H1 (cell line): ENCODE results near the gene CEP78. TPM values are rescaled to one million over a fixed set of nuclear protein-coding genes. Genes with fewer than 3 reads are reported as not detected.

ENCODE experiments used
- ASH2L ChIP-seq: fragments of 200-600, 300-600 bp; sonication (generic); IDR thresholded peaks from one replicate; pipeline ENCODE4 v1.7.1; 2017; ENCODE audit warnings: low read length
- CHD1 ChIP-seq: IDR thresholded peaks from 2 replicates; pipeline ENCODE4 v1.6.1; 2012; ENCODE audit warnings: low read depth, low read length, improper control_type of control experiment
- EP300 ChIP-seq, 2 experiments: IDR thresholded peaks; 1 replicate in 1 of 2; 2 replicates in 1 of 2; pipeline ENCODE4 v1.6.1; 2011 to 2012; ENCODE audit warnings: low read depth in 2 of 2, low read length in 2 of 2, mild to moderate bottlenecking in 2 of 2, borderline replicate concordance in 1 of 2, inconsistent platforms in 1 of 2, moderate library complexity in 1 of 2
- EZH2 ChIP-seq: fragments of 200-600 bp; sonication (generic); IDR thresholded peaks from 2 replicates; pipeline ENCODE4 v1.7.1; 2012; ENCODE audit warnings: low read depth, mild to moderate bottlenecking, moderate library complexity, low read length, inconsistent platforms; ENCODE audit not compliant: severe bottlenecking
- GTF2F1 ChIP-seq: IDR thresholded peaks from 2 replicates; pipeline ENCODE4 v1.6.1; 2012; ENCODE audit warnings: low read depth, low read length, improper control_type of control experiment, borderline replicate concordance
- KDM4A ChIP-seq: IDR thresholded peaks from one replicate; pipeline ENCODE4 v1.7.1; 2012; ENCODE audit warnings: low read depth, mild to moderate bottlenecking, moderate library complexity, low read length, inconsistent platforms; ENCODE audit not compliant: severe bottlenecking
- KDM5A ChIP-seq: fragments of 200-600 bp; IDR thresholded peaks from 2 replicates; pipeline ENCODE4 v1.7.1; 2012; ENCODE audit warnings: mild to moderate bottlenecking, low read length, inconsistent platforms, mixed read lengths
- PHF8 ChIP-seq: fragments of 200-600 bp; sonication (generic); conservative IDR thresholded peaks from 2 replicates; pipeline ENCODE4 v1.7.1; 2012; ENCODE audit warnings: low read depth, mild to moderate bottlenecking, inconsistent platforms, low read length, moderate library complexity
- POLR2AphosphoS5 ChIP-seq: IDR thresholded peaks from 2 replicates; pipeline ENCODE4 v1.6.1; 2011; ENCODE audit warnings: low read depth, low read length
- RAD21 ChIP-seq, 2 experiments: IDR thresholded peaks in 1 of 2; conservative IDR thresholded peaks in 1 of 2; 2 replicates each; pipeline ENCODE4 v1.6.1; 2011; ENCODE audit warnings: low read depth in 2 of 2, low read length in 2 of 2, improper control_type of control experiment in 1 of 2, inconsistent platforms in 1 of 2, mild to moderate bottlenecking in 1 of 2, moderate library complexity in 1 of 2
- RBBP5 ChIP-seq: IDR thresholded peaks from 2 replicates; pipeline ENCODE4 v1.7.1; 2012; ENCODE audit warnings: low read depth, mild to moderate bottlenecking, inconsistent platforms, low read length, moderate library complexity, borderline replicate concordance
- RXRA ChIP-seq: IDR thresholded peaks from 2 replicates; pipeline ENCODE4 v1.6.1; 2011; ENCODE audit warnings: low read depth, mild to moderate bottlenecking, low read length, moderate library complexity; ENCODE audit not compliant: insufficient read depth
- SP1 ChIP-seq: IDR thresholded peaks from 2 replicates; pipeline ENCODE4 v1.6.1; 2011; ENCODE audit warnings: low read depth, low read length
- SP2 ChIP-seq: IDR thresholded peaks from 2 replicates; pipeline ENCODE4 v1.6.1; 2012; ENCODE audit warnings: mild to moderate bottlenecking, low read length, inconsistent platforms
- SUZ12 ChIP-seq: fragments of 200-600 bp; sonication (generic); IDR thresholded peaks from 2 replicates; pipeline ENCODE4 v1.6.1; 2012; ENCODE audit warnings: mild to moderate bottlenecking, inconsistent platforms, low read length, moderate library complexity, mixed read lengths
- ZNF274 ChIP-seq: IDR thresholded peaks from 2 replicates; pipeline ENCODE4 v1.7.0; 2012; ENCODE audit warnings: low read length, borderline replicate concordance; ENCODE audit errors: extremely low read depth
- polyA plus RNA-seq, 7 experiments: library from polyadenylated mRNA; depleted of rRNA in 3 of 7; stranded (reverse) in 5 of 7; unstranded in 2 of 7; fragments of >200 nt in 5 of 7; fragments of 200-250 nt in 2 of 7; gene quantifications; 1 replicate in 5 of 7; 2 replicates in 1 of 7; 4 replicates in 1 of 7; pipeline versions ENCODE4 v1.2.1 to v1.2.3, GENCODE V29; 2011 to 2013; ENCODE audit warnings: missing spikeins in 2 of 7, mixed read lengths in 2 of 7
- total RNA-seq: library from RNA; stranded (reverse); fragmentation: NEBNext Ultra II Directional; extraction: Animal tissue kit (Norgen Biotek cat#: 25700); gene quantifications from 2 replicates; pipeline ENCODE4 v1.2.1, GENCODE V29; 2021
- TF ChIP-seq, protein P1 (sequence below), 3 experiments: IDR thresholded peaks; 1 replicate in 2 of 3; 2 replicates in 1 of 3; pipeline versions ENCODE4 v1.5.1 to v1.6.1; 2011; ENCODE audit warnings: low read length in 3 of 3, mild to moderate bottlenecking in 3 of 3, inconsistent platforms in 2 of 3, low read depth in 1 of 3, moderate library complexity in 1 of 3; ENCODE audit not compliant: insufficient read depth in 1 of 3; ENCODE audit errors: control extremely low read depth in 1 of 3
- TF ChIP-seq, protein P2 (sequence below): IDR thresholded peaks from 2 replicates; pipeline ENCODE4 v1.6.1; 2012; ENCODE audit warnings: low read length, inconsistent platforms
- TF ChIP-seq, protein P3 (sequence below): IDR thresholded peaks from 2 replicates; pipeline ENCODE4 v1.6.1; 2012; ENCODE audit warnings: inconsistent platforms

Gene CEP78
- total and polyA plus RNA-seq, 2 of the 8 experiments (the other 6 are each of a cell fraction or from before 2014, with no cell fraction given), result 10.3 to 40.9 TPM

DNA sequence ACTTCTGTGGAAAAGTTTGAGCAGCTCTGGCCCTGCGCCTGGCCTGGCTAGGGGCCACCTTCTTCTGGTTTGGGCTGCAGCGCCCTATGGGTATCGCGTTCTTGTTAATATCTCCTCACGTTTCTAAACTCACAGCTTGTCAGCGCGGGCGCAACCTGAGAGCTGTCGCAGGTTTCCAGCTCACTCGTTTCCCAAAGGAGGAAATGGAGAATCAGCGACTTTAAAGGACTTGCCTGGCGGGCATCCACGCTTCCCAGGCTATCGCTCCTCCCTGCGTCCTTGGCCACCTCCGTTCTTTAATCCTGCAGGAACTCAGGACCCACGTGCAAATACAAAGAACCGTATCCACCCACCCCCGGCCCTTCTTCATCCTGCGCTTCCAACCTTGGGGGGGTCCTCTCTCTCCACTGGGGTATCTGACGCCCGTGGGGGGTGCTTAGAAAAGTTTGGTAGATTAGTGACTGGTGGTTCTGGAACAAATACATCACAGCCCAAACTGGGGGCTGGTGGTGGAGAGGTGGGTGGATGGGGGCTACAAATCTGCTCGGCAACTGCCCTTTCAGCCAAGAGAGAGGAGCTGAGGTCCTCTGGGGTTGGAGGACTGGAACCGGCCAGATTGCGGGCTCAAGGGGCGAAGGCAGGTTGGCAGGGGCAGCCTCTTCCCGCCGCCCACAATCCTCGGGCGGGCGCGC lies 60.5 kb downstream of the CEP78 start (continued):
- TF ChIP-seq, protein P1, sequence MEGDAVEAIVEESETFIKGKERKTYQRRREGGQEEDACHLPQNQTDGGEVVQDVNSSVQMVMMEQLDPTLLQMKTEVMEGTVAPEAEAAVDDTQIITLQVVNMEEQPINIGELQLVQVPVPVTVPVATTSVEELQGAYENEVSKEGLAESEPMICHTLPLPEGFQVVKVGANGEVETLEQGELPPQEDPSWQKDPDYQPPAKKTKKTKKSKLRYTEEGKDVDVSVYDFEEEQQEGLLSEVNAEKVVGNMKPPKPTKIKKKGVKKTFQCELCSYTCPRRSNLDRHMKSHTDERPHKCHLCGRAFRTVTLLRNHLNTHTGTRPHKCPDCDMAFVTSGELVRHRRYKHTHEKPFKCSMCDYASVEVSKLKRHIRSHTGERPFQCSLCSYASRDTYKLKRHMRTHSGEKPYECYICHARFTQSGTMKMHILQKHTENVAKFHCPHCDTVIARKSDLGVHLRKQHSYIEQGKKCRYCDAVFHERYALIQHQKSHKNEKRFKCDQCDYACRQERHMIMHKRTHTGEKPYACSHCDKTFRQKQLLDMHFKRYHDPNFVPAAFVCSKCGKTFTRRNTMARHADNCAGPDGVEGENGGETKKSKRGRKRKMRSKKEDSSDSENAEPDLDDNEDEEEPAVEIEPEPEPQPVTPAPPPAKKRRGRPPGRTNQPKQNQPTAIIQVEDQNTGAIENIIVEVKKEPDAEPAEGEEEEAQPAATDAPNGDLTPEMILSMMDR (IDR thresholded peaks at IDR 0.05; ENCODE audit: control extremely low read depth in 1 of 3, insufficient read depth in 1 of 3, low read depth in 1 of 3, low read length in 3 of 3), result no peak
- TF ChIP-seq RBBP5 (no peak), PHF8 (peak; percentile 32; the same call in 1 of the 2 replicates), SUZ12 (no peak), RAD21 (IDR thresholded peaks at IDR 0.05 in 1 of 2, conservative IDR thresholded peaks at IDR 0.05 in 1 of 2; ENCODE audit: low read depth in 2 of 2, low read length in 2 of 2) (no peak), SP2 (no peak), GTF2F1 (no peak), KDM5A (no peak), POLR2AphosphoS5 (no peak; the same call in 1 of the 2 replicates), ASH2L (no peak), ZNF274 (no peak), EZH2 (no peak), KDM4A (peak; percentile 5), SP1 (no peak), RXRA (no peak), CHD1 (no peak), EP300 (IDR thresholded peaks at IDR 0.05; ENCODE audit: borderline replicate concordance in 1 of 2, low read depth in 2 of 2, low read length in 2 of 2) (no peak)
- TF ChIP-seq, protein P2, sequence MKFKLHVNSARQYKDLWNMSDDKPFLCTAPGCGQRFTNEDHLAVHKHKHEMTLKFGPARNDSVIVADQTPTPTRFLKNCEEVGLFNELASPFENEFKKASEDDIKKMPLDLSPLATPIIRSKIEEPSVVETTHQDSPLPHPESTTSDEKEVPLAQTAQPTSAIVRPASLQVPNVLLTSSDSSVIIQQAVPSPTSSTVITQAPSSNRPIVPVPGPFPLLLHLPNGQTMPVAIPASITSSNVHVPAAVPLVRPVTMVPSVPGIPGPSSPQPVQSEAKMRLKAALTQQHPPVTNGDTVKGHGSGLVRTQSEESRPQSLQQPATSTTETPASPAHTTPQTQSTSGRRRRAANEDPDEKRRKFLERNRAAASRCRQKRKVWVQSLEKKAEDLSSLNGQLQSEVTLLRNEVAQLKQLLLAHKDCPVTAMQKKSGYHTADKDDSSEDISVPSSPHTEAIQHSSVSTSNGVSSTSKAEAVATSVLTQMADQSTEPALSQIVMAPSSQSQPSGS, result no peak; the same call in 1 of the 2 replicates
- TF ChIP-seq, protein P3, sequence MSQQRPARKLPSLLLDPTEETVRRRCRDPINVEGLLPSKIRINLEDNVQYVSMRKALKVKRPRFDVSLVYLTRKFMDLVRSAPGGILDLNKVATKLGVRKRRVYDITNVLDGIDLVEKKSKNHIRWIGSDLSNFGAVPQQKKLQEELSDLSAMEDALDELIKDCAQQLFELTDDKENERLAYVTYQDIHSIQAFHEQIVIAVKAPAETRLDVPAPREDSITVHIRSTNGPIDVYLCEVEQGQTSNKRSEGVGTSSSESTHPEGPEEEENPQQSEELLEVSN, result no peak
